Embryonic facial prominence (tissue), 1 donor: Measurements from ENCODE around the gene ISLR.
"Not testable (repeated sequence)": the region's sequence is repeated elsewhere in the genome, so short reads cannot be mapped to it uniquely, and the experiment has no call there.

ENCODE experiments used
- DNase-seq: peaks from one replicate; pipeline ENCODE4 v3.0.0-alpha.2; 2016; ENCODE audit errors: extremely low spot score

ISLR gene

DNA sequence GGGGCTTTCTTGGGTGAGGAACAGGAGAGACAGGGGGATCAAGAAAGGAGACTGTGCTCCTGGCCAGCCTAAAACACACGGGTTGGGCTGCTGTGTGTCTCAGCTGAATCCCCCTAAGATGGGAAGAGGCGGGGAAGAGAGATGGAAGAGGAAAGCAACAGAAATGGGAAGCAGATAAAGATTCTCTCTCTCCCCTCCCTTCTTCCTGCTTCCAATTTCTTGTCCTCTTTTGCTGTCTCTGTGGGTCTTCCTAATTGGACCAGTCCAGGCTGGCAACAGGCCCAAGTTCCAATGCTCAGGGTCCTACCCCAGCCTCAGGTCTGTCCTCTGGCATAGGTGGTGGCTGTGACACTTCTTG lies 36.0 kb upstream of the ISLR start:
- DNase-seq, result no peak

DNA sequence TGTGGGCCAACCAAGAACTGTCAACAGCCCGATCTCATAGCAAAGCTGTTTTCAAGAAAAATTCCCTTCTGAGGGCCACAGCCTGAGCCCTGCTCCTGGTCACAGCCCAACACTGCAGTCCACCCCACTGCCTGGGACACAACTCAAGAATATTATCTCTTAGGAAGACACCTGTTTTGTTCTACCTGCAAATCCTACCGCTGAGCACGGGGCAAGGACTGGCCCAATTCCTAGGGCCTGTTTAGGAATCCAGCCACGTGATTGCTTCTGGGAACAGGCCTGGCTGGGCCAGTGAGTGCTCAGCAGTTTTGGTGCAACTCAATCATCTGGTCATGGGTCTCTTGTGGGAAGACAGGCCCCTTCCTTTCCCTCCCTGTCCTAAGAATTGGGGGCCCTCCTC lies 34.9 kb upstream of the ISLR start:
- DNase-seq, result no peak

DNA sequence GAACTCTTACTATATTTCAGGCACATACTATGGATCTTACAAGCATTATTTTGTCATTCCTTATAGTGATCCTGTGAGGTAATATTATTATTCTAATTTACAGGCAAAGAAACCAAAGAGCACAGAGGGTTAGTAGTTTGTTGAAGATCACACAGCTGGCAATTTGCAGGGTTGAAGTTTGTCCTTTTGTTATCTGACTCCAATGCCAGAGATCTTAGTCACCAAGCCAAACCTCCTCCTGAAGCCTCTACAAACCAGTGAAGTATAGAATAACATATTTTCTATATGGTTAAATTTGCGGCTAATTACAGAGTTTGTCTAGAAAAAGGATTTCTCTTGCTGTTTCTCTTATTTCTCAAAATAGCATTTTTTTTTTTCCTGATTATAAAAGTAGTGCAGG lies 31.9 kb upstream of the ISLR start:
- no peak for DNase-seq

DNA sequence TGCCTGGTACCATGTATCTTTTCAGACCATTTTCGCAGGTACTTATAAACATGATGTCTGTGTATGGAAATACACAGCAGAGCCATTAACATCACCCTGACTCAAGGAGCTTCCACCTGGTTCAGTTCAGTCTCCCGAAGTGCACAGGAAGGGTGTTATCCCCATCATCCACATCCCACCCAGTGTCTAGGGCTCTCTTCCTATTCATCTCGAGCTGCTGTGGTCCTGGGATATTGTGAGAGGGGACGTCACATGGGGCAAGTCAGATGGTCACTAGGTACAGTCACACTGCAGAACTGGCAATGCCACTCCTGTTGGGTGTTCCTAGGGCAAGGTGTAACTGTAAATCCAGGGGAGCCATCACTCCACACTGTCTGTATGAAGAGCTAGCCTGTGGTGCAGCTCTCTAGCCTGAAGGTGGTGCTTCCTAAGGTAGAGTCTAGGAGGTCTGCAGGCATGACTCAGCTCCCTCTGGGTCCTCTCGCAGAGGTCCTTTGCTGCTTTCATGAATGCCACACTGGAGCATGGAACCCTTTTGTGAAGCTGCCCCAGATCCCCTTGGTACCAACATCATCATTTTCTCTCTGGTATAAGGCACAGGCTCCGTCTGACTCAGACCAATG lies 29.2 kb upstream of the ISLR start:
- no peak for DNase-seq

DNA sequence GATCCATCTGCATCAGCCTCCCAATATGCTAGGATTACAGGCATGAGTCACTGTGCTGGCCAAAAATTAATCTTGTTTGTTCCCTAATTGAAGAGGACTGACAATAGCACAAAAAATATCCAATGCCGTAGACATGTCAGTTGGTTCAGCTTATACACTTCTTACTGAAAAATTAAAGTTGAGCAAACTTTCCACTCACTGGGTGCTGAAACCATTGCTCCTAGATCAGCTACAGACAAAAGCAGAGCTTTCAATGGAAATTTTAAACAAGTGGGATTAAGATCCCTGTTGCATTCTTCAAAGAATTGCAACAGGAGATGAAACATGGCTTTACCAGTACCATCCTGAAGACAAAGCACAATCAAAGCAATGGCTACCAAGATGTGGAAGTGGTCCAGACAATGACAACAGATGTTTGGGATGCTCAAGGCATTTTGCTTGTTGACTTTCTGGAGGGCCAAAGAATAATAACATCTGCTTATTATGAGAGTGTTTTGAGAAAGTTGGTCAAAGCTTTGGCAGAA lies 27.2 kb upstream of the ISLR start:
- no peak for DNase-seq

DNA sequence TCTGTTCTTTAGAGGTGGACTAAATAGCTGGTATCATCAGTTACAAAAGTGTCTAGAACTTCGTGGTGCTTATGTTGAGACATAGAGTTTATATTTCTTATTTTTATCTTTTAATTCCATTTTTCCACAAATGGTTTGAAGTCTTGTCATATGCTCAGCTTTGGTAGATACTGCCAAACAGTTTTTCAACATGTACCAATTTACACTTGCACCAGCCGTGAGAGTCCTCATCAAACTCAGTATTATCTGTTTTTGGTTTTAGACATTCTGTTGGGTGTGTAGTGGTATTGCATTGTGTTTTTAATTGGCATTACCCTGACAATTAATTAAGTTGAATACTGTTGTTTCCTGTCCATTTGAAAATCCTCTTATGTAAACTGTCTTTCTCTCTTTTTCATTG lies 26.5 kb upstream of the ISLR start:
- no peak for DNase-seq

DNA sequence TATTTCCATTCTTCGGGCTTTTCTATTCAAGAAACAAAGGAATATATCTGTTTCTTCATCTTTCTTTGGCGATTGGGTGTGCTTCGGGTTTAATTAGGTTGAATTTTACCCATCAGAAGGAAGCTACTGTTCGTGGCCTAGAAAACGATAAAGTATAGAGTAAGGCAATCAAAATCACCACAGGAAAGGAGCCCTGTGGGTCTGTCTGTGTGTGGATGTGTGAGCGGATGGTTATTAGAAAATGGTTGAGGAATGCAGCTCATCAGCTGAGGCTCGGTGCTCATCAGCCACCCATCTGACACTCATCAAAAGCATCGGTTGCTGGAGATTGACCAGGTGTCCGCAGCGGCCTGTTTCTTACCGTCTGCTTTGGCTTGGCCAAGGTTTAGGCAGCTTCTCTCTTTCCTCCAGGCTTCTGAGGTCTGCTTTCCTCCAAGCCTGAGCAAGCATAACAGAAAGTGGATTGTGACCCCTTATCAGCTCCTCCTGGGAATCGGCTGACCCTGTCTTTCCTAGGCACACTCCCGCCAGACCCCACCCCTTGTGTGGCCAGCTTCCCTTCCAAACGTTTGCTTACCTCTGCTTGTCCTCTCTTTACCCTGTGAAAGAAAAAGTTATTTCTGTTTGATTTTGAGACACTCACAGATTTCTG lies 17.6 kb upstream of the ISLR start:
- no peak for DNase-seq

DNA sequence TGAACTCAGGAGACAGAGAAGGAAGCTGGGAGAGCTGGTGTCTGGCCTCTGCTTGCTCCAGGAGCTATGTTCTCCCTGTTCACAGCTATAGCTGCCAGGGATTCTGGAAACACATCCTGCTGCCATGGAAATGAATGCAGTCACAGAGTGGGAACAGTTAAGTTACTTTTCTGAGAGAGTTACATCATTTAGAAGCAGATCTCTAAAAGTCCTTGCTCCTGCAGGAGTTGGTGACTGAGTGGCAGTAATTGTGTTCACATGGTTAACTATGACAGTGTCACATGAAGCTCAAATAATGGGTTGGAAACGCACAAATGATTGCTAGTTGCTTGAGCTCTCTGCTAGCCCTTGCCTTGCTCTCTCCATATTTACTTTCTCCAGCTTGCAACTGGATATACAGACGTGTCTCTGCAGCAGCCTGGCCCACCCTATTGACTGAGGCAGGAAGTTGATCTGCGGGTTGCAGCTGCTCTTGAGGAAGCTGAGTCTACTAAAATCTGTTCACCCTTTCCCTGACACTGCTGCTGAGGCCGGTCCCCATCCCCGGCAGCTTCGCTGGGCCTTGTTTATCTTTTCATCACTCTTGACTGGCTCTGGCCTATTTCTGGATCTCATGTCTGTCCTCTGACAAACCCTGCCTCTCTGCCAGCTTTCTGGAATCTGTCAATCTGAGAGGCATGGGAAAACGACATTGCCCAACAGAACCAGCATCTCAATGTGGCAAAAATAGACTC lies 16.7 kb upstream of the ISLR start:
- no peak for DNase-seq

DNA sequence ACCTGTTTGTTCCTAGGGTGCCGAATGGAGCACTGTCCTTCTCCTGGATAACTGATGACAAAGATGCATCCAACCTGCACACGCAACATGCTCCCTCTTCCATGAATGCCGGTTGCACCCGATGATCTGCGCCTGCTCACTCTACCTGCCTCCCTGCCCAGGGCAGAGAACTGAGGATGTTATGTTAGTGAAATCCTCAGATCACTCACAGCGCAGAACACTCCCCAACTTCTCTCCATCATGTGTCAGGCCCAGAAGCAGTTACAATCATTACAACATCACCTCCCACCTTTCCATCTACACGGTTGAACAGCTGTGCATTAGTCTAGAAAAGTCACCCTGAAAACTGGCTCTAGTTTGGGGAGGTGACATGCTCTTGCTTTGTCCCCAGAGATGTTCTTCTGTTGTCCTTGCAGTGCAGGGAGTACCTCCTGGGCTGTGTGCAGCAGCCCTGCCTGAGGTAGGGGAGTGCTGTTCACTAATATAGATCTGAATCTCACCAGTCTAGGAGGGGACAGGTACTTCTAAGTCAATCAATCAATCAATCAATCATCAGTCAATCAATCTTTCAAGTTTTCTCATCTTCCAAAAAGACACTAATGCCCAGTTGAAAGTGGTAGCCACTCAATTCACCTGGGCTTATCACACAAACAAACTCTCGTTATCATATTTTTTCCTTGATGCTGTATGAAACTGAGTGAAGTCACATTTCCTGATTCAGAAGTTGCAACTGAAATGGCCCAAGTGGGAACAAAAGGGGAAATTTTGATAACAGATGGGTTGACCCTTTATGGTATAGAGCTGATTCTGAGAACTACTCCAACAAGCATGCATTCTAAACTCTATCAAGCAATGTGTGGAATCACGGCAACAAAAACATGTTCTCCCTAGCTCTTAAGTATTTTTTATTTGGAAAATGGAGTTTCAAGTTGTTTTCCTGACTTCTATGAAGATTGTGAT lies 15.4 kb upstream of the ISLR start:
- no peak for DNase-seq

DNA sequence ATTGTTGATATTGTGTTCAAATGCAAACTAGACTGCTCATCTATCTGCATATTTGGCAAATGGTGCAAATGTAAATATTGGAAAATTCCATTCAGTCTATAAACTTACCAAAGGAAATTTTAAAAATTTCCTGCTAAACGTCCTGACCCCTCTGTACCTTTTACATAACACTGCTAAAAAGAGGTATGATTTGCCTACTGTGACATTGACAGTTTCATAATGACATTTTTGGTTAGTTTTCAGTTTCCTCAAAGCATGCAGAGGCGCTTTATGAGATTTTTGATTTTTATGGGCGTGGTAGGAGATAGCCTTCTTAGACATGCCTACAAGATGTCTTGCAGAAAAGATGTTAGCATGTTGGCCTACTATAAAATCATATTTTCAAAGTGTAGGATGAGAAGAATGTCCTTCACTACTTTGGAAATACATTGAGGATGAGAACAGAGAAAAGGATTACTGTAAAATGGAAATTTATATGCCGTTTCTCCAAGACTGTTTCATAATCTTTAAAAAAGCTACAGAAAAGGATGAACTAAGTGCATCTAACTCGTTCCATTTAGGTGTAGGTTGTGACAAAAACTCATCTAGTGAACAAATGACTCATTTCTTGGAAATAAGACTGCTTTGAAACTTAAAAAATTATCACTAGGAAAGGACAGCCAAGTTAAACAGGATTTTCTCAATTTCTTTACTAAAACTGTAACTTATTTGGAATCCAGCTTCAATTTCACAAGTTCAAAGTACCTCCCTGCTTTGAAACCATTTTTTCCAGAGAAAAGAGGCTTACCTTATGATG lies 14.5 kb upstream of the ISLR start:
- no peak for DNase-seq

DNA sequence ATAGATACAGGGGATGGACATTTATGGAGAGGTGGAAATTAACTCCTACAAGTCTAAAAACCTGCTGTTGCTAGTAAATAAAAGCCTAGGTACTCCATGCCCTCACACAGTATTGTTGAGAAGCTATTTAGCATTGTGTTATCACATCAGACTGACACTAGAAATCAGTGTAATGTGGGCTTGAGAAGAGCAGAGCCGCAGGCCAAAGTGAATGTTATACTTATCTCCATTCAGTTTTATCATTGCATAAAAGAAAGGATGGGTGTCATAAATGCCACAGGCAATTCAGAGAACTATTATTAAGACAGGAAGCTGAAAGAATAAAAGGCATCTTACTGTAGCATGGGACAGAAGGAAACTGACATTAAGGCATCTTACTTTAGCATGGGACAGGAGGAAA lies 13.7 kb upstream of the ISLR start:
- DNase-seq, result no peak

DNA sequence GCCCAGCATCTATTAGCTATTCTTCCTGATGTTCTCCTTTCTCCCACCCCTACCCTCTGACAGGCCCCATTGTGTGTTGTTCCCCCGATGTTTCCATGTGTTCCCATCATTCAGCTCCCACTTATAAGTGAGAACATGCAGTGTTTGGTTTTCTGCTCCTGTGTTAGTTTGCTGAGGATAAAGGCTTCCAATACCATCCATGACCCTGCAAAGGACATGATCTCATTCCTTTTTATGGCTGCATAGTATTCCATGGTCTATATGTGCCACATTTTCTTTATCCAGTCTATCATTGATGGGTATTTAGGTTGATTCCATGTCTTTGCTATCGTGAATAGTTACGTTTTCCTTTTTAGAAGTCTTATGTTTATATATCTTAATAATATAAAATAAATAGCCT lies 13.1 kb upstream of the ISLR start:
- DNase-seq, result not testable (repeated sequence)

DNA sequence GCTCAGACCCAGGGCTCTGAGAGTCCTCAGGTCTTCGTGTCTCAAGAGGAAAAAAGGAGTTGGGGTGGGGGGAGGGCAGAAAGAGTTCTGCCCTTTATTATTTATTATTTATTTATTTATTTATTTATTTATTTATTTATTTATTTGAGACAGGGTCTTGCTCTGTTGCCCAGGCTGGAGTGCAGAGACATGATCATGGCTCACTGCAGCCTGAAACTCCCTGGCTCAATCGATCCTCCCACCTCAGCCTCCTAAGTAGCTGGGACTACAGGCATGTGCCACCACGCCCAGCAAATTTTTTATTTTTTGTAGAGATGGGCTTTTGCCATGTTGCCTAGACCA lies 11.3 kb upstream of the ISLR start:
- DNase-seq, result not testable (repeated sequence)

DNA sequence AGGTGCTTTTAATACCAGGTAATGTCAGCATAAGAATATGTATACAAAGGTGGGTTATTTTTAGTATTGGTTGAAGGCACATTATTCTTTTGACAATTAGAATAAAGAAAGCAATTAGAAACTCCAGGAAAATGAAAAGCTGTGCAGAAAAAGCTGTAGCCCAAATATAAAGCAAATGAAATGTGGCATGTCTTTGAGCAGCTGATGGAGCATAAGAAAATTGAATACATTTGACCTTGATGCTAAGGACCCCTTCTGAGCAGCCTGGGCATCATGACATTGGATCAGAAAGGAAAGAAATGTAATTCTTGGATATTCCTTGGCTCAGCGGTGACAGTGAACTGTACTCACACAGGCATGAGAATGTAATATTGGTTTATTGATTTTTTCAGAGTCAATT lies 8.0 kb upstream of the ISLR start:
- no peak for DNase-seq

DNA sequence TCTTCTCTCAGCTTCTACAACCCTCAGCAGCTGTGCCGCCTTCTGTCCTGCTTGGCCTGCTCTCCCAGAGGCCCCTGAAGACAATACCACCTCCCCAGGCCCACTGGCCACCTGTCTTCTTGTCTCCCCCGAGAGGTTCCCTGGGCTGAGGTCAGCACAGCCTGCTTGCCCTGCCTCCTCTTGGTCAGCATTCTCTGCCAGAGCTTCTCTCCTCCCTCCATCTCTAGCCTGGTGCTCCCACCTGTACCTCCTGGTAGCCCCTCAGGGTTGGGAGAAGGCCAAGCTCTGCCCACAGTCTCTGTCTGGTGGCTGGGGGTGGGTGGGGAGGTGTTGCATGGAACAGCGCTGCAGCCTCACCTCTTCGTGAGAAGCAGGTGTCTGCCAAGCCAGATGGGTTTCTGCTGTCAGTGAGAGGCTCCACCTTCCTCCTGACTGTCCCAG lies 5.6 kb upstream of the ISLR start:
- DNase-seq, result no peak

DNA sequence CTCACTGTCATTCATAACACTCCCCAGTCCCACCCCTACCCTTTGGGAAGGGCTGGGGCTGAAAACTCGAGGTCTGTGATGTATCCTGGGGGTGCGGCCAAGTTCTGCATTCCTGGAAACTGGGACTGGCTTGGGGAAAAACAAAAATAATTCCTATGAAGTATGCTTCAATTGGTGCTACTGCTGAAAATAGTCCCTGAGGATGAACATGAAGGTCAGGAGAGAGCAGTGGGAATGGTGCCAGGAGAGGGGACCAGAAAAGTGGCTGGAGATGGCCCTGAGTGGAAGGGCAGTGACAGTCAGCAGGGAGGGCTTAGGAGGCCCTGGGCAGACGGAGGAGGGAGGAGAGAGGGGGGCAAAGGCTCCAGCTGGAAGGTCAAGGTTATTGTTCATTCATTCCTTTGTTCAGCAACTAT lies 4.8 kb upstream of the ISLR start:
- no peak for DNase-seq

DNA sequence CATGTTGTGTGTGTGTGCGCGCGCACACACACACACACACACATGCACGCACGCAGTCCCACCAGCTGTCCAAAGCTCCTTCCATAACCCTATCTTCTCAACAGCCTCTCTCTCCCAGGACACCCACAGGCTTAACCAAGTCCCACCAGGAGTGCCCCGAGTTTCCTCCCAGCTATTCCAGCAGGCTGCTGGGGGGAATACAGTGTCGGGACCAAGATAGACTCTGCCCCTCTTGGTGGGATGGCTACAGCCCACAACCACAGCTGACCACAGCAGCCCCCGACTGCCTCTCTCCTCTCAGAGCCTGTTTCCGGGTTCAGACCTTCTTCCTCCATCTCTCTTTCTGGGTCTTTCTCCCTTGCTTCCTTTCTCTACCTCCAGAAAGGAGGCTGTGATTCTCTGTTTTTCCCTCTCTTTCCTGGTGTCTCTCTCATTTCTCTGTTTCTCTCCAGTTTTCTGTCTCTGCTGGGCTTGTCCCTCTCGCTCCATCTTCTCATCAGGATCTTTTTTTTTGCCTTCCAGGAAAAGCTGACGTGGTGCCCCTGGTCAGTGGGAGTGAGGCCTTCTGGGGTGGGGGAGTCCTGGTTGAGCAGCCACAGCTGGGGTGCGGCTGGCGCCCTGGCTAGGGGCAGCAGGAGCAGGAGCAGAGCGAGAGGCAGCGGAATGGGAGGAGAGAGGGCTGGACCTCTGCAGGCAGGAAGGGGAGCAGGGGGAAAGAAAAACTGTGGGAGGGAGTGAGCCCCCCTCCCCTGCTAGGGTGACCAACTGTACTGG lies 3.3 kb upstream of the ISLR start:
- no peak for DNase-seq

DNA sequence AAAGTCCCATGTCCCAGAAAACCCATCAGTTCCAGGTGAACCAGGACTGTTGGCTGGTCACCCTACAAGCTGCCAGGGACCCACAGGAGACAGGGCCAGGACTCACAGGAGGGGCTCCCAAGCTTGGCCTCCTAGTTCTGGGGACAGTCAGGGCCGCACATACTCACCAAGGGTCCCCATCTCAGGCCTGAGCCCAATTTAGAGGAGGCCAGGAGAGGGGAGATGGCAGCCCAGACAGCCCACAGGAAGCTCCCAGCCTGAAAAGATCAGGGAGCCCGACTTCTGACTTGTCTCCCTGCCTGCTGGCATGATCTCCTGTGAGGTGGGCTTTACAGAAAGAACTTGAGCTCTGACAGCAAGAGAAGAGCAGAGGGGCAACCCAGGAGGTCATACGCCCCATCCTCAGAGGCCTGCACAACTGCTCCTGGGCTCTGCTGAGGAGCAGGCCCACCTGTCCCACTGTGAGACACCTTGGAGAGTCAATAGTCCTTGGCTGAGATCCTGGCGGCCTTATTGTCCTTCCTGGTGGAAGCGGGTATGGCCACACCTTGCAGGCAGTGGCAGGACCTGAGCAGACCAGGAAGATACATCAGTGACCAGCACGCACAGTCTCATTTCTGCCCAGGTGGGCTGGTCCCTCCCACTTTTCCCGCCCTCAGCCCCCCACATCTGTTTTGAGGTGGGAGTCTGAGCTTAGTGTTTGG lies 2.5 kb upstream of the ISLR start:
- no peak for DNase-seq

DNA sequence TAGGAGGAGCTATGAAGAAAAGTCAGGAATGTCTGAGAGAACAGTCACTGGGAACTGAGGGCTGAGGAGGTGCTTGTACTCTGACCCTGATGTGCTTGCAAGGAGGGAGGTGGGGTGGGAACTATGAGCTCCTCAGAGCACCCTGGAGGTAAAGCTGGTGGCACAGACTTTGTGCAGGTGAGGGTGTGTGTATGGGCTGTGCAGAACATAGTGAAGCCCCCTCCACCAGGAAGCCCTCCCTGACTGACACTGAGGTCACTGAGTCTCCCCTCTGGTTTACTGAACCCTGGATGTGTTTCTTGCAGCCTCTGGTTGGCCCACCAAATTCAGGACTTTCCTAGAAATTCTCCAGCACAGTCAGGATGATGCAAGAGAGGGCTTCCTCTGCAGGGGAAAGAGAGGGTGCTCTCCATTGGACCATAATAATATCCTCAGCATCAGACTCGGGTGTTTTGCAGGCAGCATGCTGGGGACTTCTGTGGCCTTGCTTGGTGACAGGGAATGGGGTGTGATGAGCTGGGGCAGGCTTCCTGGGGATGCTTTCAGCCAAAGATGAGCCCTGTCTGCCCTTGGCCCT lies 1.5 kb upstream of the ISLR start:
- DNase-seq, result no peak
